ENCODE results near the gene HTT-AS.
A peak's percentile ranks its signal among the peaks of the same experiment; 100 is the strongest.

HTT-AS gene

GRCh38 chr4:3074078-3074845, at the start of gene HTT-AS, which contains the start of gene HTT:
TSS of gene HTT-AS (minus strand) at chr4:3074538.
TSS of gene HTT (plus strand) at chr4:3074681. CDS start at chr4:3074826, 145 bp downstream.
- Histone ChIP-seq H3K4me2 (ENCODE audit: low read length) (peak within 1 kb of the TSS; percentile 97), H3K4me3 (ENCODE audit: low read length) (peak within 1 kb of the TSS; percentile 84), H3K9me3 (ENCODE audit: insufficient read depth, low read length) (no peaks in the 10 kb centered on the region), H3K27me3 (ENCODE audit: low read depth, low read length) (no peaks in the 10 kb centered on the region; the same call in 1 of the 2 replicates), H3K9ac (ENCODE audit: low read length) (peak within 1 kb of the TSS; percentile 94), H4K20me1 (ENCODE audit: insufficient read depth, low read length) (peaks cover 7% of the 10 kb centered on the region), H3K27ac (ENCODE audit: low read length) (peak within 1 kb of the TSS; percentile 89), H2AFZ (ENCODE audit: low read depth, low read length) (no peak within 1 kb of the TSS; the same call in 1 of the 2 replicates), H3K36me3 (replicated peaks; ENCODE audit: low read depth, low read length) (peaks cover 9% of the 10 kb centered on the region), H3K79me2 (ENCODE audit: low read length) (peaks cover 40% of the 10 kb centered on the region), H3K4me1 (ENCODE audit: low read length) (peaks cover 33% of the 10 kb centered on the region)
- TF ChIP-seq EZH2phosphoT487 (IDR thresholded peaks at IDR 0.05; ENCODE audit: low read depth) (no peak), CTCF (IDR thresholded peaks at IDR 0.05; ENCODE audit: low read depth, low read length) (no peak)

DNA sequence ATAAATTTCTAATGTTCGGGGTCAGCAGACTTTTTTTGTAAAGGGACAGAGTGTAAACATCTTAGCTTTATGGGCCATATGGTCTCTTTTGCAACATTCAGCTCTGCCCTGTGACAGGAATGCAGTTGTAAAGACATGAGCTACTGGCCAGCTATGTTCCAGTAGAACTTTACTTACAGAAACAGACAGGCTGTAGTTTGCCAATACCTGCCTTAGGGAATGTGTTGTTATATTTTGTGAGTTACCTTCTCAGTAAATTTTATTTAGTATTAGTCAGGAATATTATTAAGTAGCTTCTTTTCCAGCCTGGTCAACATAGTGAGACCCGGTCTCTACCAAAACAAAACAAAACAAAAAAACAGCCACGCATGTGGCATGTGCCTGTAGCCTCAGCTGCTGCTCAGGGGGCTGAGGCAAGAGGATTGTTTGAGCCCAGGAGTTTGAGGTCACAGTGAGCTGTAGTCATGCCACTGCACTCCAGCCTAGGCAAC, 48.9 kb upstream of the HTT-AS start:
- H2AFZ ChIP-seq (ENCODE audit: low read depth, low read length), result no peak overlapping the region
- peaks cover 63% of the 10 kb centered on the region for H3K36me3 ChIP-seq (replicated peaks; ENCODE audit: low read depth, low read length)
- no peak overlapping the region for H3K27ac ChIP-seq (ENCODE audit: low read length)
- H3K9ac ChIP-seq (ENCODE audit: low read length), result no peak overlapping the region
- no peak for TF ChIP-seq CTCF (IDR thresholded peaks at IDR 0.05; ENCODE audit: low read depth, low read length)
- no peak for TF ChIP-seq EZH2phosphoT487 (IDR thresholded peaks at IDR 0.05; ENCODE audit: low read depth)
- H3K27me3 ChIP-seq (ENCODE audit: low read depth, low read length), result no peaks in the 10 kb centered on the region
- no peaks in the 10 kb centered on the region for H3K79me2 ChIP-seq (ENCODE audit: low read length)
- H3K9me3 ChIP-seq (ENCODE audit: insufficient read depth, low read length), result no peaks in the 10 kb centered on the region
- H3K4me2 ChIP-seq (ENCODE audit: low read length), result no peak overlapping the region
- no peak overlapping the region for H3K4me3 ChIP-seq (ENCODE audit: low read length)
- no peaks in the 10 kb centered on the region for H4K20me1 ChIP-seq (ENCODE audit: insufficient read depth, low read length)
- H3K4me1 ChIP-seq (ENCODE audit: low read length), result no peaks in the 10 kb centered on the region

- Histone ChIP-seq H2AFZ (ENCODE audit: low read depth, low read length) (no peak overlapping the region), H3K4me2 (ENCODE audit: low read length) (no peak overlapping the region), H3K4me3 (ENCODE audit: low read length) (no peak overlapping the region), H3K36me3 (replicated peaks; ENCODE audit: low read depth, low read length) (peaks cover 66% of the 10 kb centered on the region), H3K9me3 (ENCODE audit: insufficient read depth, low read length) (no peaks in the 10 kb centered on the region), H3K79me2 (ENCODE audit: low read length) (no peaks in the 10 kb centered on the region), H4K20me1 (ENCODE audit: insufficient read depth, low read length) (no peaks in the 10 kb centered on the region), H3K9ac (ENCODE audit: low read length) (no peak overlapping the region), H3K27ac (ENCODE audit: low read length) (no peak overlapping the region), H3K4me1 (ENCODE audit: low read length) (no peaks in the 10 kb centered on the region), H3K27me3 (ENCODE audit: low read depth, low read length) (no peaks in the 10 kb centered on the region)
- TF ChIP-seq CTCF (IDR thresholded peaks at IDR 0.05; ENCODE audit: low read depth, low read length) (no peak), EZH2phosphoT487 (IDR thresholded peaks at IDR 0.05; ENCODE audit: low read depth) (no peak)
Observed at GRCh38 chr4:3122081-3122563, 47.8 kb upstream of the HTT-AS start.

DNA sequence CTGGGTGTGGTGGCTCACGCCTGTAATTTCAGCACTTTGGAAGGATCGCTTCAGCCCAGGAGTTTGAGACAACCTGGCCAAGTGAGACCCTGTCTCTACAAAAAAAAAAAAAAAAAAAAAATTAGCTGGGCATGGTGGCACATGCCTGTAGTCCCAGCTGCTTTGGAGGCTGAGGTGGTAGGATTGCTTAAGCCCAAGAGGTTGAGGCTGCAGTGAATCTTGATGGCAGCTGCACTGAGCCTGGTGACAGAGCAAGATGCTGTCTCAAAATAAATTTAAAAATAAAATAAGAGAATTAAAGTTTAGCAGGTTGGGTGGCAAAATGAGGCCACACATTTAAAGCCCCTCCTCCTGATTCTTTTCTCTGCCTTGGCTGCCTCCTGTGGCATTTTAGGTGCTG, 47.3 kb upstream of the HTT-AS start:
- Histone ChIP-seq H3K36me3 (replicated peaks; ENCODE audit: low read depth, low read length) (peaks cover 66% of the 10 kb centered on the region), H4K20me1 (ENCODE audit: insufficient read depth, low read length) (0 out of 2 replicates have a peak, but pooled peaks cover 3% of the 10 kb centered on the region), H3K27me3 (ENCODE audit: low read depth, low read length) (no peaks in the 10 kb centered on the region), H3K4me1 (ENCODE audit: low read length) (no peaks in the 10 kb centered on the region), H3K9ac (ENCODE audit: low read length) (no peak overlapping the region), H2AFZ (ENCODE audit: low read depth, low read length) (no peak overlapping the region), H3K9me3 (ENCODE audit: insufficient read depth, low read length) (no peaks in the 10 kb centered on the region), H3K27ac (ENCODE audit: low read length) (no peak overlapping the region), H3K4me3 (ENCODE audit: low read length) (no peak overlapping the region), H3K79me2 (ENCODE audit: low read length) (no peaks in the 10 kb centered on the region), H3K4me2 (ENCODE audit: low read length) (no peak overlapping the region)
- TF ChIP-seq EZH2phosphoT487 (IDR thresholded peaks at IDR 0.05; ENCODE audit: low read depth) (no peak), CTCF (IDR thresholded peaks at IDR 0.05; ENCODE audit: low read depth, low read length) (no peak)
